ENCODE data around the gene ASNSD1. TPM values are rescaled to one million over a fixed set of nuclear protein-coding genes. Genes with fewer than 3 reads are reported as not detected.

The ASNSD1 gene
- total and polyA plus RNA-seq, 2 of the 8 experiments (the other 6 are each of a cell fraction or from before 2014, with no cell fraction given): 14.1 to 44.8 TPM

DNA sequence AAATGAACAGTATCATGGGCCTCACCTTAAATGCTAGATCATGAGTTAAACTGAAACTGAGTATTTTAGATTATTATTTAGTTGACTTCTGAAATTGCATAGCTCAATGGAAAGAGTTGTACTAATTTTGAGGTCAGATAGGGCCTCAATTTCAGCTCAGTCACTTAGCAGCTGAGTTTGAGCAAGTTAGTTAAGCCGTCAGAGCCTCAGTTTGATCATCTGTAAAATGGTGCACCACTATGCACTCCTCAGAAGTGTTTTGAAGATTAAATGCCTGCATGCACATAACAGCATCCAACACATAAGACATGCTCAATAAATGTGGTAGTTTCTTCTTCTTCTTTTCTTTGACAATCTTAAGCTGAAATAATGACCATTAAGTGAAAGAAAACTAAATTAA lies 38.2 kb upstream of the ASNSD1 start (continued):
- TF ChIP-seq ATF3 (IDR thresholded peaks at IDR 0.05; ENCODE audit: insufficient read depth, low read depth, low read length) (no peak), SUZ12 (IDR thresholded peaks at IDR 0.05; ENCODE audit: low read length) (no peak), EZH2 (IDR thresholded peaks at IDR 0.05; ENCODE audit: low read depth, low read length, severe bottlenecking) (no peak), SIN3A (conservative IDR thresholded peaks at IDR 0.05 in 1 of 2, IDR thresholded peaks at IDR 0.05 in 1 of 2; ENCODE audit: low read depth in 1 of 2, low read length in 2 of 2) (no peak), RFX5 (IDR thresholded peaks at IDR 0.05; ENCODE audit: borderline replicate concordance, low read depth, low read length) (no peak)
